SK-N-MC (cell line): ENCODE measurements around the gene HLA-A.

Experiments
- EZH2 ChIP-seq: fragments of 200-600 bp; sonication (generic); IDR thresholded peaks from one replicate; pipeline ENCODE4 v1.6.1; 2017; ENCODE audit warnings: antibody characterized with exemption
- POLR2AphosphoS5 ChIP-seq: IDR thresholded peaks from 2 replicates; pipeline ENCODE4 v1.6.1; 2012; ENCODE audit warnings: mild to moderate bottlenecking, low read depth, low read length, borderline replicate concordance

GRCh38 chr6:29905286-29905685, 37.0 kb upstream of the HLA-A start:
- TF ChIP-seq EZH2 (no peak), POLR2AphosphoS5 (no peak)
